DOHH2 (cell line): ENCODE data around the gene PRADC1.

Experiments used
- H3F3A ChIP-seq: fragments of 200-600 bp; sonication (generic), shearing (Covaris generic); 2 replicates; pipeline ENCODE4 v1.6.0; 2016; ENCODE audit warnings: antibody characterized with exemption, mild to moderate bottlenecking; ENCODE audit not compliant: control insufficient read depth, insufficient read depth
- H3K27ac ChIP-seq: fragments of 200-600 bp; sonication (generic); 2 replicates; pipeline ENCODE4 v1.5.1; 2014; ENCODE audit warnings: low read depth, mild to moderate bottlenecking, low read length, moderate library complexity
- H3K27me3 ChIP-seq: fragments of 200-600 bp; sonication (generic); 2 replicates; pipeline ENCODE4 v1.6.1; 2014; ENCODE audit warnings: mild to moderate bottlenecking, low read length, mixed read lengths; ENCODE audit not compliant: control insufficient read depth
- H3K36me3 ChIP-seq: fragments of 200-600 bp; sonication (generic); 2 replicates; pipeline ENCODE4 v1.6.1; 2014; ENCODE audit warnings: mild to moderate bottlenecking, low read length, moderate library complexity, mixed read lengths; ENCODE audit not compliant: control insufficient read depth
- H3K4me1 ChIP-seq: fragments of 200-600 bp; sonication (generic); 2 replicates; pipeline ENCODE4 v1.6.1; 2014; ENCODE audit warnings: mild to moderate bottlenecking, low read length, mixed read lengths; ENCODE audit not compliant: control insufficient read depth
- H3K4me2 ChIP-seq: fragments of 200-600 bp; sonication (generic); 2 replicates; pipeline ENCODE4 v1.6.0; 2014; ENCODE audit warnings: mild to moderate bottlenecking, low read length, moderate library complexity
- H3K4me3 ChIP-seq: fragments of 200-600 bp; sonication (generic); 2 replicates; pipeline ENCODE4 v1.5.1; 2014; ENCODE audit warnings: mild to moderate bottlenecking, low read length, mixed read lengths
- H3K79me2 ChIP-seq: fragments of 200-600 bp; sonication (generic); 2 replicates; pipeline ENCODE4 v1.6.1; 2014; ENCODE audit warnings: mild to moderate bottlenecking, low read length, mixed read lengths; ENCODE audit not compliant: control insufficient read depth
- H3K9me2 ChIP-seq: fragments of 200-600 bp; sonication (generic); replicated peaks from 2 replicates; pipeline ENCODE4 v1.6.1; 2014; ENCODE audit warnings: mild to moderate bottlenecking, low read length, mixed read lengths; ENCODE audit not compliant: control insufficient read depth
- H3K9me3 ChIP-seq: fragments of 200-600 bp; sonication (generic); 2 replicates; pipeline ENCODE4 v1.6.1; 2014; ENCODE audit warnings: antibody characterized with exemption, low read length, mixed read lengths; ENCODE audit not compliant: control insufficient read depth, insufficient read depth
- H4K20me1 ChIP-seq: fragments of 200-600 bp; sonication (generic); 2 replicates; pipeline ENCODE4 v1.6.0; 2014; ENCODE audit warnings: low read depth, mild to moderate bottlenecking, antibody characterized with exemption, low read length, moderate library complexity; ENCODE audit not compliant: control insufficient read depth, insufficient read depth
- EZH2phosphoT487 ChIP-seq: fragments of 200-600 bp; sonication (generic); IDR thresholded peaks from 2 replicates; pipeline ENCODE4 v1.6.1; 2017; ENCODE audit warnings: borderline replicate concordance, mild to moderate bottlenecking, antibody characterized with exemption, low read length, moderate library complexity, mixed read lengths
- TF ChIP-seq, protein P1 (sequence below): fragments of 200-600 bp; sonication (generic); IDR thresholded peaks from one replicate; pipeline ENCODE4 v1.5.1; 2014; ENCODE audit warnings: antibody characterized with exemption, mild to moderate bottlenecking, low read depth, low read length; ENCODE audit not compliant: poor library complexity, severe bottlenecking

Gene PRADC1

DNA sequence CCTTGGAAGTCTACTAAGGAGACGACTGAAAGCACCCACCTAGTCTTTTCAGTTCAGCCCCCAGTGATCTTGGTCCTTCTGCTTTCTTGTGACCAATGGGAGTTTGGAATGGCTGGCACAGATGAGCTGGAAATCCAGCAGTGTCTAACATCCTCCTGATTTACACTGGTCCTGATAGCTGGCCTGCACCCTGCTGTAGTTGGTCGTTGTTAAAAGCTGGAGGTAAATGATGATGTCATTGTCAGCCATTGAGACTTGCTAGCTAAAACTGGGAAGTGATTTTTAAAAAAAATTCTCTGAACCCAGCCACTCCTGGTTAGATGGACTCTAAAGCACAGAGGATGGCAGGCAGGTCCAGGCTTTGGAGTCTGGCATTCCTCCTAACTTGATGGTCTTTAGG, 20.4 kb upstream of the PRADC1 start:
- H4K20me1 ChIP-seq: peaks cover 3% of the 10 kb centered on the region; the same call in 1 of the 2 replicates
- TF ChIP-seq, protein P1, sequence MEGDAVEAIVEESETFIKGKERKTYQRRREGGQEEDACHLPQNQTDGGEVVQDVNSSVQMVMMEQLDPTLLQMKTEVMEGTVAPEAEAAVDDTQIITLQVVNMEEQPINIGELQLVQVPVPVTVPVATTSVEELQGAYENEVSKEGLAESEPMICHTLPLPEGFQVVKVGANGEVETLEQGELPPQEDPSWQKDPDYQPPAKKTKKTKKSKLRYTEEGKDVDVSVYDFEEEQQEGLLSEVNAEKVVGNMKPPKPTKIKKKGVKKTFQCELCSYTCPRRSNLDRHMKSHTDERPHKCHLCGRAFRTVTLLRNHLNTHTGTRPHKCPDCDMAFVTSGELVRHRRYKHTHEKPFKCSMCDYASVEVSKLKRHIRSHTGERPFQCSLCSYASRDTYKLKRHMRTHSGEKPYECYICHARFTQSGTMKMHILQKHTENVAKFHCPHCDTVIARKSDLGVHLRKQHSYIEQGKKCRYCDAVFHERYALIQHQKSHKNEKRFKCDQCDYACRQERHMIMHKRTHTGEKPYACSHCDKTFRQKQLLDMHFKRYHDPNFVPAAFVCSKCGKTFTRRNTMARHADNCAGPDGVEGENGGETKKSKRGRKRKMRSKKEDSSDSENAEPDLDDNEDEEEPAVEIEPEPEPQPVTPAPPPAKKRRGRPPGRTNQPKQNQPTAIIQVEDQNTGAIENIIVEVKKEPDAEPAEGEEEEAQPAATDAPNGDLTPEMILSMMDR: no peak
- TF ChIP-seq EZH2phosphoT487: no peak
- no peaks in the 10 kb centered on the region for H3K9me2 ChIP-seq
- H3K79me2 ChIP-seq: no peaks in the 10 kb centered on the region
- H3K27ac ChIP-seq: no peak overlapping the region; the same call in 1 of the 2 replicates
- H3K9me3 ChIP-seq: no peaks in the 10 kb centered on the region
- H3K4me3 ChIP-seq: no peak overlapping the region
- peaks cover 32% of the 10 kb centered on the region for H3F3A ChIP-seq
- H3K4me1 ChIP-seq: peaks cover 8% of the 10 kb centered on the region
- H3K36me3 ChIP-seq: peaks cover 88% of the 10 kb centered on the region
- H3K27me3 ChIP-seq: no peaks in the 10 kb centered on the region
- no peak overlapping the region for H3K4me2 ChIP-seq

DNA sequence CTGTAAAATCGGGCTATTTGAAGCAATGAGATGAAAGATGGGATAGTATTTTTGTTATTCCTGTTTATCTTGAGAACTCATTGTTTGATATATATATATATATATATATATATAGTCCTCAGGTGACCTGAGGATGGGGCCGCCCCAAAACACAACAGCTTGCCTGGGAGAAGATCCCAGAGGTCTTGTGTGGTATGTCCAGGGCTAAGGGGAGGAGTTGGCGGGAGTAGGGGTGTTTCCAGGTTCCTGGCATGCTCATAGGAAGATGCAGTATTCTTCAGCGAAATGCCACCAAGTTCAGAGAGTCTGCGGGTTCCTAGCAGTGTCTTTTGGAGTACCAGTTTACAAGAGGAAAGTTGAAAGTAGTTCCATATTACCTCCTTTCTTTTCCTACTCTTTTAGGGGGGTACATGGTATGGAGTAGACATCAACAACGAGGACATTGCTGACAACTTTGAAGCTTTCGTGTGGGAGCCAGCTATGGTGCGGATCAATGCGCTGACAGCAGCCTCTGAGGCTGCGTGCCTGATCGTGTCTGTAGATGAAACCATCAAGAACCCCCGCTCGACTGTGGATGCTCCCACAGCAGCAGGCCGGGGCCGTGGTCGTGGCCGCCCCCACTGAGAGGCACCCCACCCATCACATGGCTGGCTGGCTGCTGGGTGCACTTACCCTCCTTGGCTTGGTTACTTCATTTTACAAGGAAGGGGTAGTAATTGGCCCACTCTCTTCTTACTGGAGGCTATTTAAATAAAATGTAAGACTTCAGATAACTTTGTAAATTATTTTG, 19.4 kb upstream of the PRADC1 start:
- peaks cover 32% of the 10 kb centered on the region for H3F3A ChIP-seq

DNA sequence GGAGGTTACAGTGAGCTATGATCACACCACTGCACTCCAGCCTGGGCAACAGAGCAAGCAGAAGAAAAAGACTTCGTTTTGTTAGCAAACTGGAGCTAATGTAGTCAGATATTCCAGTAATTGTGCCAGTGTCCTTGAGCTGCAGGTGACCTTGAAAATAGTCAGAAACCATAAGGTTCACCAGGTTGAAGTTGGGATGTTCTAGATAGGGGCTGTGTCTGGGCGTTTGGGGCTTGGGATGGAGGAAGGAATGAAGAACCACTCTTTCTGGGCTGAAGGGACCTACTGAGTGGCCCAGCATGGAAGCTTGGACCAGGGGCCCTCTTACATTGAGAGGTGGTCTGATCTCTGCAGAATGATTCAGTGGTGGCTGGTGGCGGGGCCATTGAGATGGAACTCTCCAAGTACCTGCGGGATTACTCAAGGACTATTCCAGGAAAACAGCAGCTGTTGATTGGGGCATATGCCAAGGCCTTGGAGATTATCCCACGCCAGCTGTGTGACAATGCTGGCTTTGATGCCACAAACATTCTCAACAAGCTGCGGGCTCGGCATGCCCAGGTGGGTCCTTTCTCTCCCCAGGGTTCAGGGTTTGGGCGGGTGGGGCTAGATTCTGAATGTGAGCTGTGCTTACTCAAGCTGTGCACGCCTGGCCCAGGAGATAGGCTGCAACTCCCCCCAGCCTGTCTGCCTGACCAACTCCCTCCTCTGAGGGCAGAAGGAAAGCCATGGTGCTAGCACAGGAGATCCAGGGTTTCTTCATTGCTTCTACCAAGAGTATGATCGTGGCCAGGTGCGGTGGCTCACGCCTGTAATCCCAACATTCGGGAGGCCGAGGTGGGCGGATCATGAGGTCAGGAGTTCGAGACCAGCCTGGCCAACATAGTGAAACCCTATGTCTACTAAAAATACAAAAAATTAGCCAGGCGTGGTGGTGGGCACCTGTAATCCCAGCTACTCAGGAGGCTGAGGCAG, 18.1 kb upstream of the PRADC1 start:
- Histone ChIP-seq H3K79me2 (peaks cover 6% of the 10 kb centered on the region), H3K4me1 (no peaks in the 10 kb centered on the region), H3K27me3 (no peaks in the 10 kb centered on the region), H3K9me3 (no peaks in the 10 kb centered on the region), H3K9me2 (no peaks in the 10 kb centered on the region), H3K36me3 (peaks cover 93% of the 10 kb centered on the region), H3F3A (peaks cover 32% of the 10 kb centered on the region), H4K20me1 (peaks cover 7% of the 10 kb centered on the region; the same call in 1 of the 2 replicates), H3K27ac (no peak overlapping the region), H3K4me2 (no peak overlapping the region), H3K4me3 (no peak overlapping the region)
- TF ChIP-seq, protein P1: no peak
- no peak for TF ChIP-seq EZH2phosphoT487

More for the DNA sequence above, 19.4 kb upstream of the PRADC1 start:
- TF ChIP-seq, protein P1: no peak
- no peak for TF ChIP-seq EZH2phosphoT487
- Histone ChIP-seq H3K36me3 (peaks cover 88% of the 10 kb centered on the region), H3K4me1 (no peaks in the 10 kb centered on the region), H3K27ac (no peak overlapping the region), H3K9me3 (no peaks in the 10 kb centered on the region), H3K79me2 (no peaks in the 10 kb centered on the region), H3K4me2 (no peak overlapping the region), H3K4me3 (no peak overlapping the region), H3K9me2 (no peaks in the 10 kb centered on the region), H3K27me3 (no peaks in the 10 kb centered on the region), H4K20me1 (peaks cover 7% of the 10 kb centered on the region; the same call in 1 of the 2 replicates)
